ENCODE results near the gene FOXP1. TPM values are rescaled to one million over a fixed set of nuclear protein-coding genes. Genes with fewer than 3 reads are reported as not detected.

The FOXP1 gene
- polyA plus RNA-seq, 1 experiment = 56.6 TPM

DNA sequence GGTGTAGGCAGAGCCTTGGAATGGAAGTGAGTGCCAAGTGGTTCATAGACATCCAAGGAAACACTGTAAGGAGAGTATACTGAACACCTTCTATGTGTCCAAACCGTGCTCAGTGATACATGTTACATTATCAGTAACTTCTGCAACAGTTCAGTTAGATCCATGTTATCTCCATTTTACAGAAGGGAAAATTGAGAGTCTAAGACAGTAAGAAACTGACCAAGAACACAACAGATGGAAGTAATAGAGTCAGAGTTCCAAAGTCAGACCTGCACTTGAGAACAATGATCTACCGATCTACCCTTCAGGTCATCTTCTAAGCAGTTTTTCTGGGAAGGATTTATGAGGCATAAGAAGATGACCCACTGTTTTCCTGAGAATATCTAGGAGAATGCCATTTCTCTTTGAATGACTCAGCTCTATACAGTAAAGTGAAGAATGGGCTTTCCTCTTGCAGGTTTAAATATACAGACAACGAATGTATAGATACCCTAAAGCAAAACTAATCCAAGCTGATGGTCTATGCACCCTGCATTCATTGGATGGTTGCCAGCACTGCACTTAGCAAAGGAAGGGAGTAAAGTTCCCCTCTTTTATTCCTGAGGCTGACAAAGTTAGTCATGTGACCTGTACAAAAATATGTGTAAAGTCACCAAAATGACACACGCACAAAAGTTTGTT, 667.0 kb downstream of the FOXP1 start:
- ChIA-PET POLR2A (no interaction called here), CTCF (no interaction called here)
- no peak overlapping the region for H3K4me3 ChIP-seq (ENCODE audit: low read depth, low read length)
- no peak for DNase-seq (ENCODE audit: low read depth, low spot score)
- no peaks in the 10 kb centered on the region for H3K27me3 ChIP-seq (ENCODE audit: control insufficient read depth, insufficient read depth, low read length)
- no peaks in the 10 kb centered on the region for H3K9me3 ChIP-seq (ENCODE audit: control insufficient read depth, insufficient read depth, low read length)
- TF ChIP-seq, protein P1, sequence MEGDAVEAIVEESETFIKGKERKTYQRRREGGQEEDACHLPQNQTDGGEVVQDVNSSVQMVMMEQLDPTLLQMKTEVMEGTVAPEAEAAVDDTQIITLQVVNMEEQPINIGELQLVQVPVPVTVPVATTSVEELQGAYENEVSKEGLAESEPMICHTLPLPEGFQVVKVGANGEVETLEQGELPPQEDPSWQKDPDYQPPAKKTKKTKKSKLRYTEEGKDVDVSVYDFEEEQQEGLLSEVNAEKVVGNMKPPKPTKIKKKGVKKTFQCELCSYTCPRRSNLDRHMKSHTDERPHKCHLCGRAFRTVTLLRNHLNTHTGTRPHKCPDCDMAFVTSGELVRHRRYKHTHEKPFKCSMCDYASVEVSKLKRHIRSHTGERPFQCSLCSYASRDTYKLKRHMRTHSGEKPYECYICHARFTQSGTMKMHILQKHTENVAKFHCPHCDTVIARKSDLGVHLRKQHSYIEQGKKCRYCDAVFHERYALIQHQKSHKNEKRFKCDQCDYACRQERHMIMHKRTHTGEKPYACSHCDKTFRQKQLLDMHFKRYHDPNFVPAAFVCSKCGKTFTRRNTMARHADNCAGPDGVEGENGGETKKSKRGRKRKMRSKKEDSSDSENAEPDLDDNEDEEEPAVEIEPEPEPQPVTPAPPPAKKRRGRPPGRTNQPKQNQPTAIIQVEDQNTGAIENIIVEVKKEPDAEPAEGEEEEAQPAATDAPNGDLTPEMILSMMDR (IDR thresholded peaks at IDR 0.05; ENCODE audit: low read depth, low read length) = no peak
- no peak overlapping the region for H3K27ac ChIP-seq (ENCODE audit: low read depth, low read length)

DNA sequence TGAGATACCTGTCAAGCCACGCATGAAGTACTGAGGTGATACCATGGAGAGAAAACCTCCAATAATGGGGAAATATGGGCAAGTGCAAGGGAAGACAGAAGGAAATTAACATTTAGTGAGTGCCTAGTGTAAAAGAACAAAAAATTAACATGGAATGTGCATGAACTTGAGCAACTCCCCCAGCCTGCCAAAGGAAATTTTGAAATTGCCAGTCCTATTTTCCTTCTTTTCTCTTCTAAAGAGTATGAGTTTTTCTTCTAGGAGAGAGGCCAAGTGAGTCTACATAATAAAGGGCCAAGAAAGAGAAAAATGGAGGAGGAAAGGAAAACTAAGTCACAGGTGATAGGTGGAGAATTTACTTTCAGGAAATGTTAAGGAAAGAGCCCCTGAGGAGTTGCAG, 668.7 kb downstream of the FOXP1 start:
- ChIA-PET POLR2A (no interaction called here), CTCF (no interaction called here)
- no peak overlapping the region for H3K4me3 ChIP-seq (ENCODE audit: low read depth, low read length)
- H3K27me3 ChIP-seq (ENCODE audit: control insufficient read depth, insufficient read depth, low read length) = no peaks in the 10 kb centered on the region
- no peak overlapping the region for H3K27ac ChIP-seq (ENCODE audit: low read depth, low read length)
- no peak for DNase-seq (ENCODE audit: low read depth, low spot score)
- TF ChIP-seq, protein P1 (IDR thresholded peaks at IDR 0.05; ENCODE audit: low read depth, low read length) = no peak
- H3K9me3 ChIP-seq (ENCODE audit: control insufficient read depth, insufficient read depth, low read length) = no peaks in the 10 kb centered on the region

DNA sequence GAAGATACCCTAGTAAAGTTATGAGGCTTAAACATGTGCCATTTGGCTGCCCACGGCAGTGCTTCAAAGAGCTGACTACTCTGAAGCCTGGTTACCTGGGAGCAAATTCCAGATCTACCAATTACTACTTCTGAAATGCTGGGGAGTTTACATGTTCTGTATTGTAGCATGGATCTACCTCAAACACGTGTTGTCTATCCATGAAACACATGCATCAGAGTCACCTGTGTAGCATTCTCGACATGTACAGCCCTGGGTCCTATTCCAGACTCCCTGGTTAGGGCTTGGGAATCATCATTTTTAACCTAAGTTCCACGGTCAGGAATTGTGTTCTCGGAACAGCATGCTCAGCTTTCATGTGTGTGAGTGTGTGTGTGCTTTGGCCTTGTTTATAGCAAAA, 671.8 kb downstream of the FOXP1 start:
- Histone ChIP-seq H3K4me3 (ENCODE audit: low read depth, low read length) (no peak overlapping the region), H3K9me3 (ENCODE audit: control insufficient read depth, insufficient read depth, low read length) (no peaks in the 10 kb centered on the region), H3K27ac (ENCODE audit: low read depth, low read length) (no peak overlapping the region), H3K27me3 (ENCODE audit: control insufficient read depth, insufficient read depth, low read length) (no peaks in the 10 kb centered on the region)
- no peak for DNase-seq (ENCODE audit: low read depth, low spot score)
- POLR2A ChIA-PET = no interaction called here
- CTCF ChIA-PET = no interaction called here
- TF ChIP-seq, protein P1 (IDR thresholded peaks at IDR 0.05; ENCODE audit: low read depth, low read length) = no peak

DNA sequence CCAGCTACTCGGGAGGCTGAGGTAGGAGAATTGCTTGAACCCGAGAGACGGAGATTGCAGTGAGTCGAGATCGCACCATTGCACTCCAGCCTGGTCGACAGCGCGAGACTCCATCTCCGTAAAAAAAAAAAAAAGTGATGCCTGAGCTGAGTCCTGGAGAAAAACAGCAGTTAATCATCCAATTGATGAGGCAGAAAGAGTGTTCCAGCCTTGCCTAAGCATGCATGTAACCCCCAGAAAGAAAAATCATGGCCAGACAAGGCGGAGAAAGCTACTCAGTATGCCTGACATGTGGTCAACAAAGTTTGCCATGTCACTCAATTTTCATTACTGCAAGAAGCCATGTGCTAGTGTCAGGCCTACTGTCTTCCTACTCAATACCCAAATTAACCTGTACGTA, 678.0 kb downstream of the FOXP1 start:
- no peak overlapping the region for H3K27ac ChIP-seq (ENCODE audit: low read depth, low read length)
- H3K27me3 ChIP-seq (ENCODE audit: control insufficient read depth, insufficient read depth, low read length) = no peaks in the 10 kb centered on the region
- no peak for DNase-seq (ENCODE audit: low read depth, low spot score)
- TF ChIP-seq, protein P1 (IDR thresholded peaks at IDR 0.05; ENCODE audit: low read depth, low read length) = no peak
- H3K9me3 ChIP-seq (ENCODE audit: control insufficient read depth, insufficient read depth, low read length) = no peaks in the 10 kb centered on the region
- ChIA-PET CTCF (no interaction called here), POLR2A (interaction anchor here (0.5 kb wide), 1 partner anchor 1834 kb away, joined by 7 read pairs; no protein-coding TSS in a partner anchor)
- no peak overlapping the region for H3K4me3 ChIP-seq (ENCODE audit: low read depth, low read length)

Small RNA genes within 50 kb of the gene (small RNA-seq; reads per million reads assigned to genes)
- gene MIR1284 (ENCODE audit: insufficient read length, low read depth) = 5.4 reads per million, percentile 53 among the genes with 10 or more reads in this experiment

Other genes starting within 250 kb of the FOXP1 start
- 2.3 and 2.5 TPM in 2 replicates for gene EIF4E3, start 141.7 kb upstream of the FOXP1 start, polyA plus RNA-seq (2011; rRNA removed)
- not detected in 2 replicates for gene GPR27, start 170.1 kb upstream of the FOXP1 start, polyA plus RNA-seq (2011; rRNA removed)
- gene PROK2, start 201.4 kb upstream of the FOXP1 start, polyA plus RNA-seq (2011; rRNA removed) = not detected in 2 replicates

Measured in AG04450 (cell line).